ENCODE results near the gene RMND1.

Gene RMND1

GRCh38 chr6:151409679-151410078 is 42.2 kb downstream of the RMND1 start:
- TF ChIP-seq CTCF (IDR thresholded peaks at IDR 0.05), result no peak

GRCh38 chr6:151409260-151409659 is 42.7 kb downstream of the RMND1 start:
- no peak for TF ChIP-seq CTCF (IDR thresholded peaks at IDR 0.05)

GRCh38 chr6:151408858-151409257 is 43.1 kb downstream of the RMND1 start:
- no peak for TF ChIP-seq CTCF (IDR thresholded peaks at IDR 0.05)

GRCh38 chr6:151403919-151404308 is 48.0 kb downstream of the RMND1 start:
- TF ChIP-seq CTCF (IDR thresholded peaks at IDR 0.05), result no peak

- no peak for TF ChIP-seq CTCF (IDR thresholded peaks at IDR 0.05)
Measured at GRCh38 chr6:151402228-151402627, 49.7 kb downstream of the RMND1 start.

GRCh38 chr6:151400473-151400872 is 51.5 kb downstream of the RMND1 start:
- no peak for TF ChIP-seq CTCF (IDR thresholded peaks at IDR 0.05)

GRCh38 chr6:151399679-151400078 is 52.2 kb downstream of the RMND1 start:
- no peak for TF ChIP-seq CTCF (IDR thresholded peaks at IDR 0.05)

- no peak for TF ChIP-seq CTCF (IDR thresholded peaks at IDR 0.05)
Measured at GRCh38 chr6:151393410-151393809, 58.5 kb downstream of the RMND1 start.

All from LNCAP (cell line).